Suppressor macrophage (primary cell): Measurements from ENCODE around the gene COL7A1.
"Not testable (repeated sequence)": the region's sequence is repeated elsewhere in the genome, so short reads cannot be mapped to it uniquely, and the experiment has no call there.

Experiments used
- DNase-seq, 4 experiments: peaks; one replicate each; pipeline ENCODE4 v3.0.0-alpha.2; 2020 to 2022

Gene COL7A1

DNA sequence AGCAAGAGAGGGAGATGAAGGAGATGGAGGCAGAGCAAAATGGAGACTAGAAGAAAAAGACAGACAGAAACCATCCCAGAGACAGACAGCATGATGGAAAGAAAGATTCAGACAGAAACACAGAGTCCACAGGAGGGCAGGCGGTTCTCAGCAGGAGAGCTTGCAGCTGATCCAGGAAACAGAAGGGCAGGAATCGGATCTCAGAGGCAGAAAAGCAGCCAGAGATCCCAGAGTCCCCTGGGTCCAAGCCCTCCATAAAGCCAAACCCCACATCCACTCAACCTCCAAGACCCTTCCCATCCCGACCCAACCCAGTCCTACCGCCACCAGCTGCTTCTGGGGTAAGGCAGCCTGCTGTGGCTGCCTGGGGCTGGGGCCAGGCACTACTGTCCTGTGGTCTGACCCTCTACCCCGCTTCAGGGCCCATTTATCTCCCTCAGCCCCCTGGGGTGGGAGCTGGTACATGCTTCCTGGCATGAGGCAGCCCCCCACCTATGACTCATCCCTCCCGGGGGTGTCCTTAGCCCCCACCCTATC lies 31.7 kb downstream of the COL7A1 start, which contains the start of gene UCN2:
UCN2 (minus strand) TSS at position 400 of the 537 bp plus-strand sequence. CDS start 657 bp downstream, outside the sequence.
- no peak for DNase-seq

DNA sequence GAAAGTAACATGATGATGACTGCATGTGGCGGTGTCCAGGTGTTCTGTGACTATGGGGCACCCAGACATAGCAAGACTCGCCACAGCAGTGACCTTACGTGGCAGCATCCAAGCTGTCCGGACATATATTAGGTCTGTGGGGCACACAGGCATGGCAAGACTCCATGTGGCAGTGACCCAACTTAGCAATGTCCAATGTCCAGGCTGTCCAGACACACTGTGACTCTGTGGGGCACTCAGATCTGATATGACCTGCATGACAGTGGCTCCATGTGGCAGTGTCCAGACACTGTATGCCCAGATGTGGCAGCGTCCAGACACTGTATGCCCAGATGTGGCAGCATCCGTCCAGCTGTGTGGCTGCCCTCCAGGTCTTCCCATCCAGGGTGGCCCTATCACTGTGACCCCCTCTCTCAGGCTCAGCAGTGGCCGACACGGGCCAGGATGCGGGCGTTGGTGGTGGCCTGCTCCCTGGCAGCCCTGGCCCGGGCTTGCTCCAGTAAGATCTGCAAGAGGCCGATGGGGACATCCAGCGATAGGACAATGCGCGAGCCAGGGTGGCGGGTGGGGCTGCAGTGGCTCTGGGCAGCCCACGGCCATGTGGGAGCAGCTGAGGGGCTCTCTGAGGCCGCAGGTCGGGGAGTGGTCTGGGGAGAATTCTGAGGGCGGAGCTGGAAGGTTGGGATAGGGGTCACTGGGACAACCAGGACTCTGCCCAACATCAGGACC lies 32.6 kb downstream of the COL7A1 start:
- no peak for DNase-seq

DNA sequence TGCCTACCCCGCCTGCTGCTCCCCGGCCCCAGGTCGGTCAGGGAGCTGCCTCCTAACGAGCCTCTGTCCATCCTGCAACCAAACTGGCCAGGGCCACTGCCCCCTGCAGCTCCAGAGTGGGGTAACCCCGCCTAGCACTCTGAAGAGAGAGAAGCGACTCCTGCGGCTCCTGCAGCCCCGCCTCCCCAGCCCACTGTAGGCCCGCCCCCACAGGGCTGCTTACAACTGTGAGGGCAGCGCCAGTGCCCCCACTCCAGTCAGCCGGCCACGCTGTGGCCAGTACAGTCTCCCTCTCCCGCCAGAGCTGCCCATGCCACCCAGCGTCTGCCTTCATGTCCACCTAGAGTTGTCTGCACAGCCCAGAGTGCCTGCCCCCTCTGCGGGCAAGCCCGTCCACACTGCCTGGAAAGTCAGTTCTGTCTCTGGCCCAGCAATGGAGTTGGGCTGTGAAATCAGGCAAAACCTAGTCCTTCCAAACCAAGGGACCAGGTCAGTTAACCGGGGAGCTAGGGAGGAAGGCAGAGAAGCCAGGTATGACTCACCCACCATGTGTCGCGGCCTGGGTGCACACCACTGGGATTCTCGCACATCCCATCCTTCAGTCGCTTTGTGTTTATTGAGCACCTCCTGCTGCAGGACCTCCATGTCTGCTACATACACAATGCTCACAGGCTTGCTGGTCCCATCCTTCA lies 33.9 kb downstream of the COL7A1 start:
- peak; percentile 76 to 92 (median 88) for DNase-seq

DNA sequence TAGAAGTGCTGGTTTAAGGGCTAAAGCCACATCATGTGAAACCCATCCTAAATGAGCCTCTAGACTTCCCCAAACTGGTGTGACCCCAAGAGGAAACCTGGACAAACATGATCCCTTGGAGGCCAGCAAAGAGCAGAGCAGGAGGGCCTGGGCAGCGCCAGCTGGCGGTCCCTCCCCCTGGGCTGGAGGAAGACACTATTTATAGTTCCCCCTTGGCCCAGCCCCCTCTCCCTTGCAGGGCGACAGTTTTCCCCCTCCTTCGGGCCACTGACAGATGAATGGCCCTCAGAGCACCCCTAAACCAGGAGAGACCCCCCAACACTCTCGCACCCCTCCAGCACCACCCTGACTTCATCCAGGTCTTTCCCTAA lies 34.5 kb downstream of the COL7A1 start:
- DNase-seq, result peak; percentile 43 to 75 (median 66)

DNA sequence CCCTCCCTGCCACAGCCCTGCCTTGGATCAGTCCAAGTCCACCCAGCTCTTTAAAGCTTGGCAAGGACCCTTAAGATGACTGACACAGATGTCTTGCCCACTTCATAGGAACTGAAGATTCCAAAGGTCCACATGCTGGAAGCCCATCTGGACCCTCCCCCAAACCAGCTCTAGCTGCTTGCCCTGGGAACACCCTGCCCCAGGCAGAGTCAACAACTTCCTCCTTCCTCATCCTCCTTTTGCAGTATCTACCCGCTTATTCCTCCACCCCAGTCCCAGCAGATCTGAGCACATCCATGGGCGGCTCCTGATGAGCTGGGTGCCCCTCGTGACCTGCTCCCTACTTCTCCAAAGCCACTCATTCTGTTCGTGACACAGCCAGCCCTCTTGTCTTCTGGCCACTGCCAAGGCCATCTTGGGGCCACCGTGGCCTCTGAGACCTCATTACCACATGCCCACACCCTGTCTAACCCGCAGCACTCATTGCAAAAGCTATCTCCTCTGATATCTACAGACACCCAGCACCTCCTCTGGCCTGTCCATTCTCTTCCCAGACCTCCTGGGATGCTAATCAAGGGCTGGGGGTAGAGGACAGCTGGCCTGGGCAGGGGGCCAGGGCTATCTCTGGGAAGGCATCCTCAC lies 36.5 kb downstream of the COL7A1 start:
- peak; percentile 93 to 97 (median 96) for DNase-seq

DNA sequence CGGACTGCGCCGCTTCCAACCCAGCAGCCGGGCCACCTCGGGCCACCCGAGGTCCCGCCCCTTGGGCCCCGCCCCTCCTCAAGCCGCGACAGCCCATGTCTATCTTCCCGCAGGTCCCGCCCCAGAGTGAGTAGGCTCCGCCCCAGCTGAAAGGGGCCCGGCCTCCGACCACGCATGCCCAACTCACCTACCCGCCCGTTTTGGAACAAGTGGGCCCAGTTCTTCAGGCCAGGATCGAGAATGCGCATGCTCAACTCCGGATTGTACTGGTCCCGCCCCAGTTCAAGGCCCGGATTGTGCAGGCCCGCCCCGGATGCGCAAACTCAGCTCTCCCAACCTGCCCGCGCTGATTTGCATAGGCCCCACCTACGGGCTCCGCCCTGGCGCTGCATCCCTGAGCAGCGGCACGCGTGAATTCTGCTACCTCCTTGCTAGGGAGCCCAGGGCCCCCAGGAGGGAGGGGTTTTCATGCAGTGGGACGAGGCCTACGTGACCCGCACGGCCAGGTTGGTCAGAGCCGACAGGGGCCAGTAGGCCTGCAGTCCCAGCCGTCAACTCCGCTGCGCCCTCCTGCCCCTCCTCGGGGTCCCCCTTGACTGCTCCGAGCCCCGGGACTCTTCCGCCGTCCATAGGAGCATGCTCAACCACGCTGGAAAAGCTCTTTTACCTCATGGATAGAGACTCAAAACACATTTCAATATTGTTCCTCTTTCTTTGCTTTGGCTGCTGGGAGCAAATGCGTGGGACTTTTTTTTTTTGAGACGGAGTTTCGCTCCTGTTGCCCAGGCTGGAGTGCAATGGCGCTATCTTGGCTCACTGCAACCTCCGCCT lies 38.1 kb downstream of the COL7A1 start, which contains the start of gene PFKFB4:
PFKFB4 (minus strand) TSS at position 8 of the 831 bp plus-strand sequence. CDS start 26 bp downstream, outside the sequence.
- DNase-seq, result peak; percentile 99

DNA sequence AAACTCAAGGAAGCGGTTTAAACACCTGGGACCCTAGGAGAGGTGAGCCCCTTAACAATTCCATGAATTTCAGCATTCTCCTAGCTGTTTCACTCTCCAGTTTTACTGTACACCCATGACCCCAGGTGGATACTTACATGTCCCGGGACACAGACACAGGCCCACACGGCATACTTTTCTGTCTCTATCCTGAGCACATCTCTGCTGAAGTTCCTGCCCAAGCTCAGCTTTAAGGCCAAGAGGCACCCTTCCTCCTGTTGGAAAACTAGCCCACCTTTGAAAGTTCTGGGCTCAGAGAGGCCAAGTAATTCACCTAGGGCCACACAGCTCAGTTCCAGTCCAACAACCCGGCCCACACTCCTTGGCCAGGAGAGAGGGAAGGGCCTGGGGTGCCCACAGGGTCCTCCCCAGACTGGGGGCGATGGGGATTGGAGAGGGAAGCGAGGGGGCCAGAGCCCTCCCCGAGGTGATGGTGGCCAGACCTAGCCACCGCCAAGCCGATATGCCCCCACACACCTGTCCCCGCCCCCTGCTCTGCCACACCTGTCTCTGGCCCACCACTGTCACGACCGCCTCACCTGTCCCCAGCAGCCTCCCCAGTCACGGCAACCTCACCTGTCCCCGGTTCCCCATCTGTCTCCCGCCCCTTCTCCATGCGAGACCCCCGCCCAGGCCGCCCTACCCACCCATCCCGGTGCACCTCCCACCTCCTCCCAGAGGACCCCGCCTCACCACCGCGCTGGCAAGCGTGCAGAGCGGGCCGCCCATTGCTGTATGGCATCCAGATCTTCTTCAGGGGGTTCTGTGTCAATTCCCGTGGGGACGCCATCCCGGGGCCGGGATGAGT lies 39.0 kb downstream of the COL7A1 start:
- no peak for DNase-seq

DNA sequence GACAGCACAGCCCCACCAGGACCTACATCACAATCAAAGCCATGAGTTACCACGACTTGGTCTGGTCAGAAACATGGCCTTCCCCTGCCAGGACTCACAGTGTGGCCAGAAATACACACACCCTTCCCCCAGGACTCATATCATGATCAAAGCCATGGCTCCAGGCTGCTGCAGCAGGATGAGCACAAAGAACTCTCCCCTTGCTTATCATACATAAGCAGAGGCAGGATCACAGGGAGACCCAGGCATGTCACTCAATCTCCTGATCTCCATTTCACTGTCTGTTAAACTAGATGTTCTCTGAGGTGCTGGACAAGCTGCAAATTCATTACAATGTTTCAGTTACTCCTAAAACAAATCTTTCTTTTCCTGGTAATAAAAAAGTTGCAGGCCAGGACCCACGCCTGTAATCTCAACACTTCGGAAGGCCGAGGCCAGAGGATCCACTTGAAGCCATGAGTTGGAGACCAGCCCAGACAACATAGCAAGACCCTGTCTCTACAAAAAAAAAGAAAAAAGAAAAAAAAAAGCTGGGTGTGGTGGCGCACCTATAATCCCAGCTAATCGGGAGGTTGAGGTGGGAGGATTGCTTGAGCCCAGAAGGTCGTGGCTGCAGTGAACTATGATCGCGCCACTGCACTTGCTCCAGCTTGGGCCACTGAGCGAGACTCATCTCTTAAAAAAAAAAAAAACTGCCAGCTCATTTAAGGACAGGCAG lies 39.7 kb downstream of the COL7A1 start:
- no peak for DNase-seq

DNA sequence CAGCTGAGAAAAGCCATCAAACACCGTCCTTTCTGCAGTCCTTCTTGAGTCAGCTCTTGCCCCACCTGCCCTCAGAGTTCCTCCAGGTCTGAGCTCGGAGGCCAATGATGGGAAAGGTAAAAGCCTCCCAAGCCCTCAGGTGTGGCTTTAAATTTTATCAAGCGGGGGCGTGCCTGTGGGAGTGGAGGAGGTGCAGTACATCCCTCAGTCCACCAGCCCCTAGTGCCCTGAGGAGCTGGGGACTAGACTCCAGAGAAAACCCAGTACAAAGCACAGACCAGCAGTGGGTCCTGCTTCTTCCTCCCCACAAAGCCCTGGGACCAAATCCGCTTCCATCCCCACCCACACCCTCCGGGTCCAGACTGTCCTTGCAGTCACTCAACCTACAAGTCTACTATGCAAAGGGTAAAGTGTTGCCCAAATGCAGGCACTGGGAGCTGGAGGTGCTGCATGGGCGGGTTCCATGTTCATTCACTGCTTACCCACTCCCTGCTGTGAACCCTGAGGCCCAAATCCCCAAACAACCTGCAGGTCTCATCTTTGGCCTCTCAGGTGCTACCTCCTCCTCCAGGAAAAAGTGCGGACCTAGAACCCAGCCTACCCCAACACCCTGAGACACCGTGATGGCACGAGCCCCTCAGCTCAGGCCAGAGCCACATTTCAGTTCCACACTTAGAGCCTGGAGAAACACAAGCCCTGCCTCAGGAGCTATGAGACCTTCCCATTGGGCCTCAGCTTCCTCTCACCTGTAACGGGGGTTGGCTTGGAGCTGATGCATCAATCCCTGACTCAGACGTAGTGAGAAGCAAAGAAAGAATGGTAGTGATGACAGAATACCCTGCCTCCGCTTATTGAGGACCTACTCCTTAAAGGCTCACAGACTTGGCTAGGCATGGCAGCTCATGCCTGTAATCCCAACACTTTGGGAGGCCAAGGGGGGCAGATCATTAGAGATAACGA lies 41.0 kb downstream of the COL7A1 start:
- DNase-seq, result no peak

DNA sequence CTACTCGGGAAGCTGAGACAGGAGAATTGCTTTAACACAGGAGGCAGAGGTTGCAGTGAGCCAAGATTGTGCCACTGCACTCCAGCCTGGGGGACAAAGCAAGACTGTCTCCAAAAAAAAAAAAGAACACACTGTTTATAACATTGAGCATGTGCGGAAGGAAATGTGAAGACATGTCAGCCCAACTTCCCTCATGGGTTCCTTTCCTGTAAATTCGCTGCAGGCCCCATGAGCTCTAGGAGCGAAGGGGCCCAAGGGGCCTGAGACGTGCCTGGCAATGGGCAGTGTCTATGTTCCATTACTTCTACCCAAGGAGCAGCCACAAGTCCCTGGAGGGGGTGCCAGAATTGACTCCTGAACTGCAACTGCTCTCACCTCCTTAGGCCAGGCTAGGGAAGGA lies 41.8 kb downstream of the COL7A1 start:
- peak in 3 of 4 experiments; percentile 36 to 58 (median 41) for DNase-seq

DNA sequence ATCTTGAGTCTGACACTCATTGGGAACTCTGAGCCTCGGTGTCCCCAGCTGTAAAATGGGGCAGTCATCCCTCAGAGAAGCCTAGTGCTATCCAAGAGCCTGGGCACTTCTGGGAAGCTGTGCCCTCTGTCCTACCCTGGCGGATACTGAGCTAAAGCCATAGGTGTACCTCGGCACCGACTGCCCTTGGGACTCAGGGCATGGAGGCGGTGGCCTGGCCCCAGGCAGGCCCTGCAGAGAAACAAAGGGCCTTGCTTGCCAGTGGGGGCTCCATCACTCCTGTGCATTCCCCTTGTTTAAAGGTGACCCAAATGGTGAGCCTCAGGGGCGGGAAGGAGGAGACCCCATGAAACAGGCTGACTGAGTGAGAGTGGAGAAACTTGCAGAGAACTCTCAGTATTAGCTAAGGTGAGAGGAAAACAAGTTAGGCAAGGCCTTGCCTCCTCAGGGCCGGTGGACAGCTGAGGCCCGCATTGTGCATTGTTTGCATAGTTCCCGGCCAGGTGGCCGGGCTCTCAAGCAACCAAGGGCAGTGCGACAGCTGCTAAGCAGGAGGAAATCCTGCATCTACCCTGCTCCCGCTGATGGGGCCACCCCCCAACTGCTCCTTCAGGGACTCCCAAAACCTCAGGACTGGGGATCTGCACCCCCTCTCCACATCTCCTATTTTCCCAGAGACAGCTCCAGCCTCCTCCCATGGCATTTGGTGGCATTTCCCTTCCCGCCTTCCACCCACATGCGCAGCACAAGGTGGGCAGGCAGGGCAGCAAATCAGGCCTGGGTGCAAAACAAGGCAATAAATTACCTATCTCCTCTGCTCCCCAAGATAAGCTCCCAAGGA lies 42.8 kb downstream of the COL7A1 start:
- DNase-seq, result no peak

DNA sequence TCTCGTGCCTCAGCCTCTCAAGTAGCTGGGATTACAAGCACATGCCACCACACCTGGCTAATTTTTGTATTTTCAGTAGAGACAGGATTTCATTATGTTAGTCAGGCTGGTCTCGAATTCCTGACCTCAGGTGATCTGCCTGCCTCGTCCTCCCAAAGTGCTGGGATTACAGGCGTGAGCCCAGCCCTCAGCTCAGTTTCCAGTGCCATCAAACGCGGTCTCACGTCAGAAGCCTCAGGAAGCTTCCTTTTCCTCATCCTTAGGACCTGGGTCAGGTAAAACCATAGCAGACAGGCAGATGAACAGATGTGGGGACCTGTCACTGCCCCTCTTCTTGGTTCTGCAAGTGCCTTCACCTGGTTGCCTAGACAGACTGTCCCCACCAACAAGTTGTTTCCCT lies 43.5 kb downstream of the COL7A1 start:
- DNase-seq, result not testable (repeated sequence)

DNA sequence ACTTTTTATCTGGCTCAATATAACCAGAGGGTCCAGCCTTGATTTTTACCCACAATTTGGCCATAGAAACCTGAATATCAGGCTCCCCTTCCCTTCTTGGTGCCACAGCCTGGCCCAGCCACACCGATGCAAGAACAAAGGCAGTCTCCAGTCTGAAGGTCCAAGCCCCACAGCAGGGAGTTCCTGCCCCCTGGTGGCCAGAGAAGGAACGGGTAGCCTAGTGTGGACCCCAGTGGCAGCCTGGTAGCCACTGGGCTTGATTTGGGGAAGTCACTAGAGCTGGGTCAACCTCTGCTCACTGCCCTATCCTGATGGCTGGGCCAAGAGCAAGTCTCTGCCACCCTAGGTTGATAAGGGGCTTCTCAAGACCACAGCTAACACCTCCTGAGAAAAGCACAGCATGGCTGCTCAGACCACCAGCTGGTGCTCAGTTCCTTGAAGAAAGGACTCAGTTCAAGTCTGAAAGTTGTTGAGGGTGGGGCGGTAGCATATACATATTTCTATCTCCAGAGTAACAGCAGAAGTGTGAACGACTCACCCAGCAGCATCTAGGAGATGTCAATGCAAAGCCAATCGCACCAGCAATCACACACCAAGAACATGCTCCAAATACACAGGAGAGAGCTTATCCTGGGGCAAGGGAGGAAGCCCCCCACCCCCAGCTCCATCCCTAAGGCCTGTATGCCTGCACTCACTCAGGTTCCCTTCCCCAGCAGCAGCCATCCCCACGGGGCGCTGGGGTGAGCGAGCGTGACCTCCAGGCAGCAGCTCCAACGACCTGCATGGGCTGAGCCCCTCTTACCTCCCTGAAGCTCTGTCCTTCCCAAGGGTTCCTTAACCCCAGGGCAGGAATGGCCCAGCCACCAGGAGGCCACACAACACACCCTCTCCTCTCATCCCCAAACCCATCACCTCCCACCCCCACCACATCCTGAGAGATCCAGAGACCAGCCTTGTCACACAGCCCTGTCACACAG lies 46.1 kb downstream of the COL7A1 start:
- peak; percentile 95 to 97 (median 96) for DNase-seq

DNA sequence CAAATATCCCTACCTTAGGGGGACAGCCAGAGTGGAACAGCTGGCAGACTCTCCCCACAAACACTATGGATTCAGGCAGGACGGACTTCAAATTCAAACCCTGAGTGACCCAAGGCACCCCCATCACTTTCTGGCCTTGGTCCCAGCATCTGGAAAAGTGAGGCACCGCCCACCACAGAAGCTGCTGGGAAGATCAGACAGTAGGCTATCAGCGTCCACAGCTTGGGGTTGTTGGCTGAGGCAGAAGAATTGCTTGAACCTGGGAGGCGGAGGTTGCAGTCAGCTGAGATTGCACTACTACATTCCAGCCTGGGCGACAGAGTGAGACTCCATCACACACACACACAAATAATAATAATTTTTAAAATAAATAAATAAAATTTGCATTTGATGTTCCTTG lies 47.0 kb downstream of the COL7A1 start:
- no peak for DNase-seq

DNA sequence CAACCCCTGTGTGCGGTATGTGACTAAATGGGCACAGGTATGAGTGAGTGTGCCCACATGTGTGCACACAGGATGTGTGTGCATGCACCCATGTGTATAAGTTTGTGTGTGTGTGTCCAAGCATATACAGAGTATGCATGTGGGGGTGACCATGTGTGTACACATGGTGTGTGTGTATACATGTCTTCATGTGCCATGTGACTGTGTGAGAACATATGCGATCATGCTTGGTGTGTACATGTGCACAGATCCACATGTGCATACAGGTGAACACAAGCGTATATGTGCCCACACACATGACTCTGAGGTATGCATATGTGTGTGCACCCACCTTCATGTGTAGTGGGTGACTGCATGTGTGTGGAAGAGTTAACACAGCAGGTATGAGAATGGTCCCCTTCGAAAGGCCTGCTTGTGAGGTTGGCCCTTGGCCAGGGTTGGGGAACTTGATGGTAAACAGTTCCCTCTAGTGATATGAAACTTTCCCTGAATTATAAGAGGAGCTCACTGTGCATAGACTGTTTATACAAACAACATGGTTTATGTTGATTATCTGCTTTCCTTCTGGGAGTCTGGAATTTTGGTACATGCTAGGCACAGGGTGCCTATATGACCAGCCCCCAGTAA lies 48.8 kb downstream of the COL7A1 start:
- peak in 1 of 4 experiments; percentile 21 for DNase-seq

DNA sequence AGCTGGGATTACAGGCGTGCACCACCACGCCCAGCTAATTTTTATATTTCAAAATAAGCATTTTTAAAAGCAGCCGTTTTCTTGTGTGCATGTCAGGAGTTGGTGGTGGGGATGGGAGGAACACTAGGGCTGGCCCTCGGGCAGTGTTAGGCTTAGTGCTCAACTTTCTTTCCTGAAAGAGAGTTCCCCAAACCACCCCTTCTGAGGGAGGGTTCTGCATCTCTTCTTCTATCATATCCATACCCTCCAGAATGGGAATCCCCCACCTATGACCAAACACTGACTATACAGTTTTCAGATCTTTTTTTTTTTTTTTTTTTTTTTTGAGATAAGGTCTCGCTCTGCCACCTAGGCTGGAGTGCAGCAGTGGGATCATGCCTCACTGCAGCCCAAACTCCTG lies 51.0 kb downstream of the COL7A1 start:
- DNase-seq, result peak in 3 of 4 experiments; percentile 36 to 54 (median 43)
